CD4-positive, CD25-positive, alpha-beta regulatory T cell (primary cell): ENCODE measurements around the gene TMEM33. TPM values are rescaled to one million over a fixed set of nuclear protein-coding genes. Genes with fewer than 3 reads are reported as not detected.

Source experiments
- ATAC-seq, 2 donors: fragments of 150-1000 bp; cut with Tn5 transposase; one replicate each; pipeline ENCODE4 v1.10.0; 2021; ENCODE audit warnings: low read depth in 2 of 2, moderate number of reproducible peaks in 2 of 2, moderate library complexity in 1 of 2
- DNase-seq, 3 donors: peaks; one replicate each; pipeline versions ENCODE4 v3.0.0 to v3.0.0-alpha.2; 2012 to 2022; ENCODE audit warnings: mixed read lengths in 1 of 3
- H3K27ac ChIP-seq: one replicate; pipeline ENCODE4 v1.7.0; 2013; ENCODE audit warnings: mild to moderate bottlenecking, low read length; ENCODE audit not compliant: insufficient read depth, poor library complexity, severe bottlenecking
- H3K27me3 ChIP-seq: one replicate; pipeline ENCODE4 v1.7.0; 2013; ENCODE audit warnings: low read length; ENCODE audit not compliant: control insufficient read depth, insufficient read depth
- H3K36me3 ChIP-seq: one replicate; pipeline ENCODE4 v1.7.0; 2013; ENCODE audit warnings: mild to moderate bottlenecking, low read length, moderate library complexity; ENCODE audit not compliant: control insufficient read depth, insufficient read depth
- H3K4me1 ChIP-seq: 2 replicates; pipeline ENCODE4 v1.7.0; 2013; ENCODE audit warnings: mild to moderate bottlenecking, low read length; ENCODE audit not compliant: insufficient read depth, control insufficient read depth, poor library complexity, severe bottlenecking
- H3K4me3 ChIP-seq: one replicate; pipeline ENCODE4 v1.7.0; 2013; ENCODE audit warnings: low read depth, mild to moderate bottlenecking, low read length, moderate library complexity
- H3K9me3 ChIP-seq, 2 experiments: 1 replicate in 1 of 2; 2 replicates in 1 of 2; pipeline ENCODE4 v1.7.0; 2013; ENCODE audit warnings: low read length in 2 of 2, mild to moderate bottlenecking in 1 of 2, moderate library complexity in 1 of 2; ENCODE audit not compliant: control insufficient read depth in 2 of 2
- H3K27ac Mint-ChIP-seq, 3 donors: one replicate each; pipeline ENCODE4 v1.8.0; 2020 to 2022; ENCODE audit warnings: mild to moderate bottlenecking in 3 of 3, mixed read lengths in 3 of 3, moderate library complexity in 2 of 3
- H3K27me3 Mint-ChIP-seq: one replicate; pipeline ENCODE4 v1.8.0; 2022; ENCODE audit warnings: mild to moderate bottlenecking, mixed read lengths
- H3K36me3 Mint-ChIP-seq: one replicate; pipeline ENCODE4 v1.8.0; 2020; ENCODE audit warnings: mixed read lengths
- H3K4me1 Mint-ChIP-seq, 4 donors: one replicate each; pipeline ENCODE4 v1.8.0; 2020 to 2022; ENCODE audit warnings: mixed read lengths in 4 of 4, mild to moderate bottlenecking in 1 of 4
- H3K4me3 Mint-ChIP-seq, 4 donors: one replicate each; pipeline ENCODE4 v1.8.0; 2020 to 2022; ENCODE audit warnings: mild to moderate bottlenecking in 4 of 4, mixed read lengths in 4 of 4, moderate library complexity in 3 of 4
- H3K9me3 Mint-ChIP-seq, 7 donors: one replicate each; pipeline ENCODE4 v1.8.0; 2020 to 2022; ENCODE audit warnings: mixed read lengths in 7 of 7, mild to moderate bottlenecking in 3 of 7, moderate library complexity in 2 of 7
- polyA plus RNA-seq, 4 donors: library from polyadenylated mRNA; unstranded; fragments of 300-500 nt; fragmentation: Illumina TruSeq; gene quantifications; one replicate each; pipeline ENCODE4 v1.2.3, GENCODE V29; 2021
- total RNA-seq: library from RNA; stranded (reverse); gene quantifications from one replicate; pipeline ENCODE4 v1.2.3, GENCODE V29; 2022

Gene TMEM33
- total and polyA plus RNA-seq, 5 donors from 2014 or later, result 20.7 to 37.7 (median 30.1) TPM

DNA sequence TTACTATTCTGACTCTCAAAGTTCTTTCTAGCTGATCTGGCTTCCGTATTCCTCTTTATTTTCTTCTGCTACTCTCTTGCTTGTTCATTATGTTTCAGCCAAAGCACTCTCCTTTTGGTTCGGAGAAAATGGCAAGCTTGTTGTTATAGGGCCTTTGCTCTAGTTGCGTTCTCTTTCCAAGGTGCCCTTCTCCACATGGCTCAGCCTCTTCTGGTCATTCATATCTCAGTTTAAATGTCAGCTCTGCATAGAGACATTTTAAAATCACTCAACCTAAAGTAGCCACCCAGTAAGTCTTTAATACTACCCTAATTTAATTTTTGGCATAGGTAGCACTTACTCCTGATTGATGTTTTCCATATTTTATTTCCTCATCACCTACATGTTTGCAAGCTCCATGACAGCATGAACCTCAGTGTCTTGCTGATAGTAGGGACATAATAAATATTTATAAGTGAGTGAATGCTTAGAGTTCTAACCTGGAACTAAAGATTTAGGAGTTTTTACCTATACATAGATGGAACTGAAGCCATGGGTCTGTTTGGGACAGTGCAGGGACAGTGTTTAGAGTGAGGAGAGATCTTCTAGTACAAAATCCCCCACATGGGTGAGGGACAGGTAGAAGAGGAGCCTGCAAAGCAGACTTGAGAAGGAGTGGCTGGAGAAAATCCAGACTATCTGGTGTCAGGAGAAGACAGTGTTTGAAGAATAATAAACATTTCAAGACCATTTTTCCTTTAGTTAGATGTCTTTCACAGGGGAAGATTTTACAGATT is 73.0 kb downstream of the TMEM33 start:
- Mint-ChIP-seq H3K9me3 (peaks cover 0 to 1% (median 0%) of the 10 kb centered on the region in 7 donors), H3K4me3 (no peak overlapping the region), H3K27me3 (no peaks in the 10 kb centered on the region), H3K4me1 (peaks cover 29 to 50% (median 45%) of the 10 kb centered on the region in 4 donors), H3K36me3 (peaks cover 60% of the 10 kb centered on the region), H3K27ac (no peak overlapping the region)
- Histone ChIP-seq H3K27ac (no peak overlapping the region), H3K27me3 (no peaks in the 10 kb centered on the region), H3K9me3 (no peaks in the 10 kb centered on the region), H3K36me3 (peaks cover 36% of the 10 kb centered on the region), H3K4me3 (no peak overlapping the region), H3K4me1 (no peaks in the 10 kb centered on the region)
- no peak for ATAC-seq
- DNase-seq, result no peak

Other genes with a start within 250 kb of the TMEM33 start
- gene PHOX2B, start 186.7 kb upstream of the TMEM33 start, total RNA-seq, result not detected
- gene PHOX2B, start 186.7 kb upstream of the TMEM33 start, polyA plus RNA-seq, result not detected
- 0.44 TPM for gene DCAF4L1, start 46.3 kb downstream of the TMEM33 start, total RNA-seq
- under 1 TPM in 1 of 4 donors, not detected in 3; 0.07 TPM for gene DCAF4L1, start 46.3 kb downstream of the TMEM33 start, polyA plus RNA-seq
- 24.5 TPM for gene SLC30A9, start 55.1 kb downstream of the TMEM33 start, total RNA-seq
- gene SLC30A9, start 55.1 kb downstream of the TMEM33 start, polyA plus RNA-seq, result 10 to 100 TPM; 39.0 to 58.5 (median 44.9) TPM
- gene BEND4, start 217.2 kb downstream of the TMEM33 start, total RNA-seq, result 0.30 TPM
- under 1 TPM in 2 of 4 donors, not detected in 2; 0.11 to 0.56 TPM for gene BEND4, start 217.2 kb downstream of the TMEM33 start, polyA plus RNA-seq